Astrocyte of the spinal cord (primary cell): ENCODE data around the gene ZNF280A.
"Not testable (repeated sequence)": the region's sequence is repeated elsewhere in the genome, so short reads cannot be mapped to it uniquely, and the experiment has no call there.

Experiments
- DNase-seq: peaks from one replicate; pipeline ENCODE4 v3.0.0; 2011; ENCODE audit warnings: low read depth, low spot score
- H3K4me3 ChIP-seq: 2 replicates; pipeline ENCODE4 v1.5.1; 2011; ENCODE audit warnings: low read depth, mild to moderate bottlenecking, low read length, moderate library complexity
- CTCF ChIP-seq: IDR thresholded peaks from 2 replicates; pipeline ENCODE4 v1.5.1; 2012; ENCODE audit warnings: low read depth, mild to moderate bottlenecking, low read length, inconsistent platforms
- in situ Hi-C: cut with HindIII; loops from 2 replicates; pipeline ENCODE4 v1.10.0; 2017; ENCODE audit warnings: low sequenced_read_pairs

Gene ZNF280A

GRCh38 chr22:22513619-22514018 is 6.5 kb downstream of the ZNF280A start:
- no peak for TF ChIP-seq CTCF
- no peak for DNase-seq
- in situ Hi-C loops, result no loop called here
- H3K4me3 ChIP-seq, result no peak overlapping the region

GRCh38 chr22:22512951-22513350 is 7.1 kb downstream of the ZNF280A start:
- in situ Hi-C loops, result no loop called here
- no peak overlapping the region for H3K4me3 ChIP-seq
- no peak for DNase-seq
- no peak for TF ChIP-seq CTCF

GRCh38 chr22:22510833-22511232 is 9.2 kb downstream of the ZNF280A start:
- H3K4me3 ChIP-seq, in situ Hi-C loops, DNase-seq: not testable (repeated sequence)

- DNase-seq, in situ Hi-C loops, H3K4me3 ChIP-seq: not testable (repeated sequence)
Observed at GRCh38 chr22:22509912-22510311, 10.2 kb downstream of the ZNF280A start.

GRCh38 chr22:22508274-22509176 is 11.5 kb downstream of the ZNF280A start, which contains the start of gene ZNF280B:
ZNF280B (minus strand) TSS chr22:22508742; CDS start chr22:22489398, 19,344 bp downstream.
- TF ChIP-seq CTCF, result peak; percentile 77
- peak within 1 kb of the TSS; percentile 81 for H3K4me3 ChIP-seq
- peak; percentile 87 for DNase-seq
- in situ Hi-C loops, result no loop called here

GRCh38 chr22:22507743-22508273 is 12.3 kb downstream of the ZNF280A start:
- DNase-seq, result peak; percentile 1
- TF ChIP-seq CTCF, result no peak
- in situ Hi-C loops, result no loop called here
- peak overlapping the region; percentile 81 for H3K4me3 ChIP-seq

- DNase-seq, result no peak
- TF ChIP-seq CTCF, result no peak
- in situ Hi-C loops, result no loop called here
- no peak overlapping the region for H3K4me3 ChIP-seq
Observed at GRCh38 chr22:22506736-22507135, 13.3 kb downstream of the ZNF280A start.
